HG03039 (cell line): ENCODE data around the gene MAT1A.
"Not testable (repeated sequence)": the region's sequence is repeated elsewhere in the genome, so short reads cannot be mapped to it uniquely, and the experiment has no call there.

Experiments used
- ATAC-seq: cut with Tn5 transposase; IDR thresholded peaks from one replicate; pipeline ENCODE4 v1.9.1; 2021; ENCODE audit warnings: mild to moderate bottlenecking, moderate library complexity; ENCODE audit not compliant: unreplicated experiment

Gene MAT1A

DNA sequence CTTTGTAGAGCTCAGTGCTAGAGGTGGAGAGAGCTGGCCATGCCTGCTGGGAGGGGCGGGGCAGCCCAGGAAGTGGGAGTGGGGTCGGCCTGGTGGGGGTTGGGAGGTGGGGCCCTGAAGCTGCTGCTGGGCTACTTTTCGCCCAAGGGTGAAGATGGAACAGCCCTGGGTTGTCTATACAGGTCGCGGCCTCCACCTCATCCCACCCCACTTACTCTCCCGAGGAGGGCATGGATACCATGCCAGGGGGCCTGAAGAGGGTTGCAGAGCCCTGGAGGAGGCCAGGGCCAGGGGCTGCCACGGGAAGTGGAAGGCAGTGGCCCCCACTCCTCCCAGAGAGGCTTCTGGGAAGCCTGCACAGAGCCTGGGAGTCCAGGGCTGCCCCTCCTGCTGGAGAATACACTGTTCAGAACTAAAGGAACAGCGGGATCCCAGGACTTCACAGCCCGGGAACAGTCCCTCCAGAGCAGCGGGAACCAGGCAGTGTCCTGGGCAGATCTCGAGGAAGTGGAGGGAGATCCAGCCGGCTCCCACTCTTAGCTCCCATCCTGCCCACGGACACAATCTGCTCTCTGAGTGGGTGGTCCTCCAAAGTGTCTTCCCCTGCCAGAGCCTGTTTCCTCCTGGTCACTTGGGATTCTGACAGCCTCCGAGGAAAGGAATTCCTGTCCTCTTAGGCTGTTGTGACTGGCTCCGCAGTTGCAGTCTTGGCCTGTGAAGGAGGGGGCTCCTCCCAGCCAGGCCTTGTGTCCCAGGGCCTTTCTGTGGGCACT is 23.5 kb downstream of the MAT1A start:
- no peak for ATAC-seq

DNA sequence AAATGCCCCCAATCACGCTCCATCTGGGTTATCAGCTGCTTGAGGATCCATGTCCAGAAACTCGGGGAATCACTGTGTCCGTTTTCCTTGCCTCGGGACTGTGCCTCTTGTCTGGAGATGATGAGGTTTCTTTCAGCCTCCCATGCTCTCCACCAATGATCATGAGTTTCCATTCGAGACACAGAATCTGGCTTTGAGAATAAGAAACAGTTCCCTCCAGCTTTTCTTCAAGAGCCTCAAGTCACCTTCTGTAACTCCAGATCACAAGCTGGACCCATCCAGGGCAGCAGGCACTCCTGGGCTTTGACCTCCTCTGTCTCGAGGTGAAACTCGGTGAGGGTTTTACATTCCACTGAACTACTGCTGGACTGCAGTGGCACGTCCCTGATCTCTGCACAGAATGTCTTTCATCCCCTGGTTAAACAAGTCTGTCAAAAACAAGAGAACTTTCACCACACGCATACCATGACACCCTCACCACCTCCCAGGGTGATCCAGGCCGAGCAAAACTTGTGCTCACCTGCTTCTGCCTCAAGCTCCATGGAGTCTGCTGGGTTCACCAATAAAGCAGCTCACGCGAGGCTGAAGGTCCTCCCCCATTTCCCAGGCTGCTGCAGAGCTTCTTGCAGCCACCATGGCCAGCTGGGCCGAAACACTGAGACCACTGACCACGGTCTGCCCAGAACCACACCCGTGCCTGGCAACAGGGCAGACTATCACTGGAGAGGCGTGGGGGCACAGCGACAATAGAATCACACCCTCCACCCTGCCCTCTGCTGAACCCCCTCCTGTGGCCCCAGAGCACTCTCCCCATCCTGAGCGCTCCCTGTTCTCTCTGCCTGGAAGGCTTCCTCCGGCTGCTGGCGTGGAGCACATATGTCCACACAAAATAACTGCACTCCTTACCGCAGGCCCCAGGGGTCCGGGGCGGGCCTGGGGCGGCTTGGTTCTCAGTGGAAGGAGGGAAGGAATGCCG is 25.1 kb downstream of the MAT1A start:
- ATAC-seq: no peak

DNA sequence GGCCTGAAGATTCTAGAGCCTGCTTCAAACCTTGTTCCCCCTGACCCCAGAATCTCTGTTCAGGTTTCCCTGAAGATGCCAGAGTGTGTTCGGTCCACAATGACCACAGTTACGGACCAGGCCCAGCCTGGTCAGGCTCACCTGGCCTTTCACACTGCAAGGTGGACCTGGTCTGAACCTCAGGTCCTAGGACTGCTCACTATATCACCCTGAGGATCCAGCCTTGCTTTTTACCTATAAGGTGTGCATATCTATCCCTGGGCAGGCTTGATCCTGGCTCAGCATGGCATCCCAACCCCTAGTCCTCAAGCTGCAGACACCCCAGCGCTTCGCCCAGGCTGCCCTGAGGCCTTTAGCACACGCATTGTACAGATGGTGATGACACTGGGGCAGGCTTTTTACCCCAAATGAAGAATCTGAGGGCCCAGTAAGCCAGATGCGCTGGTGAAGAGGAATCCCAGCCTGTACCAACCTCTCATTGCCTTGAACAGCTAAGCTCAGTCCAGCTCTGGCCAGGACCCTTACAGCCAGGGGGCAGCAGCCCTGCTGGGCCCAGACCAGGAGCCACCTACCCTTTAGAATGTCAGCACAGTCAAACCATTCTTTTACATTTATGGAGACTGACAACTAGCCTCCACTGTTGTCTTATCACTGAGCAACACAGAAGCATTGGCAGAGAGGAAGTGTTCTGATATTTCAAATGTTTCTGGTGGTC is 28.0 kb downstream of the MAT1A start:
- ATAC-seq: no peak

DNA sequence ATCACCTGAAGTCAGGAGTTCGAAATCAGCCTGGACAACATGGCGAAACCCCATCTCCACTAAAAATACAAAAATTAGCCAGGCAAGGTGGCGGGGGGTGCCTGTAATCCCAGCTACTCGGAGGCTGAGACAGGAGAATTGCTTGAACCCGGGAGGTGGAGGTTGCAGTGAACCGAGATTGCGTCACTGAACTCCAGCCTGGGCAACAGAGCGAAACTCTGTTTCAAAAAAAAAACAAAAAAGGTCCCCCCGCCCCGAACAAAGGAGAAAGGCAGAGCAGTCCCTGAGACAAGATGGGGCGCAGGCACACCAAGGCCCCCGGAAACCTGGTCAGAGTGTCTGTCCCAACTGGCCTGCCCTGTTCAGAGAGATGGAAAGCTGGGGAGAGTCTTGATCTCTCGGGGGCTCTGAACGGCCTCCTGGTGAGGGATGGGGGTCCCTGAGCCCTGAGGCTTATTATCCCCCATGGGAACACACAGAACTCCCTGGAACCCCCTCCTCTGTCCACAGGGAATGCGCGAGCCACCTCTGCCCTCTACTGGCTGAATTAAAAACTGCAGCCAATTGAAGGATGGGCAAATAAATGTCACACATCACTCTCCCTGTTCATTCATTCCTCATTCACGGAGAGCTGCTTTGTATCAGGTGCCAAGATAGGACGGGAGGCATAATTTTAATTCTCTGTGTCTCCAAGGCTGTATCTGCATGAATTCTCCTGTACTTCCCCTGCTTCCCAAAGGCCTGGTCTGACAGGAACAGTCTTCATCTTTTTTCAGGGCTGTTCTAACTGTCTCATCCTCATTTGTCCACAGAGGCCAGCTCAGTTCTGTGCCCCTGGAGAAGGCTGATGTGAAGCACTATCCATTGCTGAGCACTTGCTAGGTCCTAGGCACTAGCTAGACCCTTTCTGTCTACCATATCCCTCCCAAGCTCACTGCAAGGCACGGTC is 28.9 kb downstream of the MAT1A start:
- no peak for ATAC-seq

DNA sequence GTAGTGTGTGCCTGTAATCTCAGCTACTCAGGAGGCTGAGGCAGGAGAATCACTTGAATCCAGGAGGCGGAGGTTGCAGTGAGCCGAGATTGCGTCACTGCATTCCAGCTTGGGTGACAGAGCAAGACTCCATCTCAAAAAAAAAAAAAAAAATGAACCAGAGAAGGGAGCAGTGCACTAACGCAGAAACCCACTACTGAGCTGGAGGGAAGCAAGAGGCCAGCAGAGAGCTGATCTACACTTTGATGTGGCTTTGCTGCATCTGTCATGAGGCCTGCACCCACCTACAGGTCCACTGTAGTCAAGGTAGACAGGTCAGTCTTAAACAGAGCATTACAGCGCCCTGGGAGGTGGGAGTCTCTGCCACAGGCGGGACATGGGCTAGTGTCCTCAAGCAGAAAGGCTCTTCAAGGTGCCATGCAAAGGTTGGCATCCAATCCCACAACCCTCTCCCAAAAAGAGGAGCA is 30.0 kb downstream of the MAT1A start:
- ATAC-seq: no peak

DNA sequence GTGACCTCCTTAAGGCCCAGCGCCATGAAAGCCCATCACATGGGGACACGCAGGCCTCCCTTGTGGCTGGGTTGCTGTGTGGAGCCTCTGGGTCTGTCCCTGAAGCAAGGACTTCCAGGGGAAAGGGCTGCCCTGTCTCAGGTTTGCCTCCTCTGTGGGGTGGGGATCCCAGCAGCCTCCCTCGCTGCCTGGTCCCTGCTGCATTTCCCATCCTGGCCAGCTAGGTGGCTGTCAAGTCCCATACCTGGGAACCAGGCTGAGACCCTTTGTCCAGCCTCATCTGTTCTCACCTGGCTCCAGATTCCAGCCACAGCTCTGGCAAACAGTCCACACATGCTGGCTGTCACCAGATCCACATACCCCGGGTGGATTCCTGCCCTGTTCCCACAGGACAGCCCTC is 32.7 kb downstream of the MAT1A start:
- not testable (repeated sequence) for ATAC-seq

DNA sequence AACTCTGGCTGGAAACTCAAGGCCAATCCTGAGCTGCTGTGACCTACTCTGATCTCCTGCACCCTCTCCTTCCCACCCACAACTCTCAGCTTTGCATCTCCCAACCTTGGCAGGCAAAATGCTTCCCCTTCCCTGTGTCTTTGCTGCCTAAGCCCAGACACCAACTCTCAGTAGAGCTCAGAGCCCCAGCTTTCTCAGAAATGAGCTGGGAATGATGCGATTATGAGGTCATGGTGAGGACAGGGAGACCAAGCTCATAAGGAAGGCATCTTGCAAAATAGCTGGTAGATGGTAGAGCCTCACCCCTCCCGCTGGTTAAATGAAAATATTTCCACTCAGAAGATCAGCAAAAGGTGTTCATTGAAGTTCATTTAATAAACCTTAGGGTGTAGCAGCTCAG is 34.7 kb downstream of the MAT1A start:
- ATAC-seq: not testable (repeated sequence)

DNA sequence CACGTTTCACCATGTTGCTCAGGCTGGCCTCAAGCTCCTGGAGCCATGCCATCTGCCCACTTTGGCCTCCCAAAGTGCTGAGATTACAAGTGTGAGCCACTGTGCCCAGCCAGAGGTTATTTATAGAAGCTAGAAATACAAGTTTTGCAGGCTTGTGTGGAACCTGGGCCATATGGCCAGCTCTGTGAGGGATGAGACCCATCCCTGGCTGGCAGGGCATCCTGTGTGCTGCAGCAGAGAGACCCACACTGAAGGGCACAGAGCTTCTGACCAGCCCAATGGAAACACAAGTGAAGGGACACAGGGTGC is 35.5 kb downstream of the MAT1A start:
- ATAC-seq: not testable (repeated sequence)

DNA sequence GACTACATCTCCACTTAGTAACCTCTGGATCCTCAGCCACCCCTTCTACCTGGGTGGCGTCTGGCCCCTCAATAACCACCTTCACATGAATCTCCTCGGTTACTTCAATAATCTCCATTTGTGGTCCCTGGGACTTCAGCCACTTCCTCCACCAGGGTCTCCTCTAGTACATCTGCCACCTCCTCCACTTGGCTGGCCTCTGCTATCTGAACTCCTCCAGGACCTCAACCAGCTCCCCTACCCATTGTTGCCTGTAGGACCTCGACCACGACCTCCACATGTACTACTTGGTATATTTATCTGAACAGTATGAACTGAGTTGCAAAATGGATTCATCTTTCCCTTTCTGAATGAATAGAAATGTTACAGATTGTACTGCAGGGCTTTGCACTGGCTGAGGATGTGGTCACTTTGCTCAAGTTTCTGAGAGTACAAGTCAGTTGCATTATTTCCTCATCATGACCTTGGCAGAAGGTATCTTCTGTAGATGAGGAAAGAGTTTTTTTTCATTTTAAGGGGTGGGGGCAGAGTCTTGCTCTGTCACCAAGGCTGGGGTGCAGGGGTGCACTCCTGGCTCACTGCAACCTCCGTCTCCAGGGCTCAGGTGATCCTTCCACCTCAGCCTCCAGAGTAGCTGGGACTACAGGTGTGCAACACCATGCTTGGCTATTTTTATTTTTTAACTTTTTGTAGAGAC is 36.0 kb downstream of the MAT1A start:
- ATAC-seq: no peak

DNA sequence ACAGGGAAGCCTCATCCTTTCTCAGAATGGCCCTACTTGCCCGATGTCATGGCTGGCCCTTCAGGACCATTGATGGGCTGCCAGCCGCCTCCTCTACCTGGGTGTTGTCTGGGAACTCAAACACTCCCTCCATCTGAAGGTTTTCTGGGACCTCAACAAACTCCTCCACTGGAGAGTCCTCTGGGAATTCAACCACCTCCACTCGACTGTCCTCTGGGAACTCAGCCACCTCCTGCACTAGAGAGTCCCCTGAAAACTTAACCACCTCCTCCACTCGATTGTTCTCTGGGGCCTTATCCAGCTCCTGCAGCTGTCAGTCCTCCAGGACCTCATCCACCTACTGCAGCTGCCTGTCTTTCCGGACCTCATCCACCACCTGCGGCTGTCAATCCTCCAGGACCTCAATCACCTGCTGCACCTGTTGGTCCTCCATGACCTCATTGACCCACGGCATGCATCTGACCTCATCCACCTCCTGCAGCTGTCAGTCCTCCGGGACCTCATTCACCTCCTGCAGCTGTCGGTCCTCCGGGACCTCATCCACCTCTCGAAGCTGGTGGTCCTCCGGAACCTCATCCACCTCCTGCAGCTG is 37.1 kb downstream of the MAT1A start:
- no peak for ATAC-seq

DNA sequence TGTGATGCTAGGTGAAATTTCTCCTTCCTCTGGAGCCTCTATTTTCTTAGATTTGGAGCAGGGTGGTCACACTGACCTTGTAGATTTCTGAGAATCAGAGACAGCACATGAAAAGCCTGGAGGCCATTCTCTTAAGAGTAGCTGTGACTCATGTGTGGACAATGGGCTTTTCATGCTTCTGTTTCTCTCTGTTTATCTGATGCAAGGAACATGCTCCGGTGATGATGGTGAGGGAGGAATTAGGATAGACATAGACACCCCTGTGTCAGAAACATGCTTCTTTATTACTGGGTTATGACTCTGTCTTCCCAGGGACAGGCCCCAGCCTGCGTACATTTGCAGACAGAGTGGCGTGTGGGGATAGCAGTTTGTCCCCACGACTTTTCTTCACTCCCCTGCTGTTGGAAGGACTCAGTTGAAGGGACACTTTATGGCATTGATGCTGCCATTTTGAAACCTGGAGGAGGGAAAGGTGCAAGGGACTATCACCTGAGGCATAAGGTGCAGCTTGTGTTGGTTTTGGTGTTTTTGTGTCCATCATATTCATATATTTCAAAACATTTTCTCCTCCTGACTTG is 37.7 kb downstream of the MAT1A start:
- not testable (repeated sequence) for ATAC-seq

DNA sequence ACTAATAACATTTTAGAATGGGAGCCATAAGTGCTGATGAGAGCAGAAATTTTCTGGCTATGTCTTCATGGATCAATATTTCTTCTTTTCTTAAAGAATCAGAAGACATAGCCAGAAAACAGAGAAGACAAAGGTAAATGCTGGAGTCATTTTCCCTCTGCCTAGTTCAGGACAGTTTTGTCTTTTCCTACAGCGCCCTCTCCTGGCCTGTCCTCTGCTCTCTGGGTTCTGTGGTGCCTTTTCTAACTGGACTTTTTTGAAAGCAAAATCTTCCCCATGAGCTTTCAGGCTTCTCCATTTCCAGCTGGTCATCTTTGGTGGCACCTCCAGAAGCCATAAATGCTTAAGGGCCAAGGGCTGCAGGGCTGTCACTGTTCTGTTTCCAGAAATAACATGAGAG is 39.1 kb downstream of the MAT1A start:
- ATAC-seq: not testable (repeated sequence)

DNA sequence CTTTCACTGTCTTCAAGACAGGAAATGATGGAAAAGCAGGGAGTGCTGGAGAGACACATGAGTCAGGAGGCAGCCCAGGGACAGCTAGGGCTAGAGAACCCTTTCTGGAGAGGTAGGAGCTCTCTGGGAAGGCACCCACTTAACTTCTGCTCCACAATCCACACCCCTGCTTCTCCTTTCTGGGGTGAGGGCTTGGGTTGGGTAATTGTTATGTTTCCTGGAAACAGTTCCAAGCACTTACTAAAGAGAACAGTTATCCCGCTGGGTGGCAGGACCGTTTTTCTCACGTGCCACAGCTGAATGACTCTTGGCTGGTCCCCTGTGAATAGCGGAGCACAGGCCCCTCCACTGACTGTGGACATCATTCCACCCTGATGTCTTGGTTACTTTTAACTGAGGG is 39.6 kb downstream of the MAT1A start:
- not testable (repeated sequence) for ATAC-seq

DNA sequence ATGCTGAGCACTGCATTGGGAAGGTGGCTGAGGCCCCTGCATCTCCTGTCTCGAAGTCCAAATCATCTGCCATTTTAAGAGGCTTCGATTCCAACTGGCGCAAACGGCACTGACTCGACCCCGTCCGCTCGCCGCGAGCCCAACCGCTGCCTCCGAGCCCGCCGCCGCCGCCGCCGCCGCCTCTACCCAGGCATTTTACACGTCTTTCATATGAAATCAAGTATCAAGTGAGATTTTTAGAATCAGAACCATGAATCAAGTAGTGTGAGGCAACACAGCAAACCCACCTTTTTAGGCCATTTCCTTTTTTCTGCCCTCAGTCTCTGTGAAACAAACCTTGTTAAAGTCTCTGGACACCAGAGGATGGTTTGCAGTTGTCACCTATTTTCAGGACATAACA is 41.8 kb downstream of the MAT1A start:
- not testable (repeated sequence) for ATAC-seq

DNA sequence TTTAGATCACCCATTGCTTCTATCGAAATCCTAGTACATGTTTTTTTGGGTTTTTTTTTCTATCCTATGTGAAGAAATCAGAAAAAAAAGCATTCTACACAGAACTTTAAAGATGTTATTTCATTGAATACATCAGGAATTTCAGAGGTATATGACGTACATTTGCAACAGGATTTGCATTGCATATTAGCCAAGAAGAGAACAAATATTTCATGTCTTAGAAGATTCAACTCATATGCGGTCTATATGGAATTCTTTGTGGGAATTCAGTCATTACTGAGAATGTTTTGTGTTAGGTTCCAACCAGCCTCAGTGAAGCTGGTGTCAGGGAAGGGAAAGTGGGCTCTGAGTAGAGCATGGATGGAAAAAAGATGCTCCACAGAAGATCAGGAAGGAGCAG is 45.1 kb downstream of the MAT1A start:
- not testable (repeated sequence) for ATAC-seq

DNA sequence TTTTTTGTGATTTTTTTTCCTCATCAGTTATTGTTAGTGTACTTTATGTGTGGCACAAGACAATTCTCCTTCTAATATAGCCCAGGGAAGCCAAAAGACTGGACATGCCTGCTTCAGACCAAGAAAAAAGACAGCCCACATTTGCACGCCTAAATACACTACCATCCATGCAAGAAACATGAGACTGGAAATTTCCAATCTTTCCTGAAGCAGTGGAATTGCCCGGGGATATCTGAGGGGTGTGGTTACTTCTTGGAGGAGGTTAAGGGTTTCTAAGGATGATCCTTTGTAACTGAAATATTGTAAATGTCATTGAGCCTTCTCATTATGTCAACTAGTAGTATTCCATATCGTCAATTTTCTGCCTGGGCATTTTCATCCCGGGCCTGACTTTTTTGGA is 47.1 kb downstream of the MAT1A start:
- ATAC-seq: not testable (repeated sequence)

DNA sequence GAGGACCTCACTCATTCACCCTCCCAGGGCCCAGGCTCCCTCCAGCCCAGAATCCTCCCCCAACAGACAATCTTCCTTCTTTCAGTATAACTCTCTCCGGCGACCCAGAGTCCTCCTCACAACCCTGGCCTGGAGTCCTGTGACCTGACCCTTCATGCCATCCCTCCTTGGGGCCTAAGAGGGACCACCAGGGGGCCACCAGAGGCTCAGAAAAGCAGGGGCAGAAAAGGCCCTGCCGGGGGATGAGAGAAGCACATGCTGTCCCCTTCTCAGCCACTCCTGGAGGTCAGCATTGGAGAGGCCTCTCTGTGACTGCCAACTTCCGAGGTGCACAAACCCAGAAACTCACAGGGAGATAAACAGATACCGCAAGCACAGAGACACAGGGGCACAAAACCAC is 53.0 kb downstream of the MAT1A start:
- ATAC-seq: not testable (repeated sequence)

DNA sequence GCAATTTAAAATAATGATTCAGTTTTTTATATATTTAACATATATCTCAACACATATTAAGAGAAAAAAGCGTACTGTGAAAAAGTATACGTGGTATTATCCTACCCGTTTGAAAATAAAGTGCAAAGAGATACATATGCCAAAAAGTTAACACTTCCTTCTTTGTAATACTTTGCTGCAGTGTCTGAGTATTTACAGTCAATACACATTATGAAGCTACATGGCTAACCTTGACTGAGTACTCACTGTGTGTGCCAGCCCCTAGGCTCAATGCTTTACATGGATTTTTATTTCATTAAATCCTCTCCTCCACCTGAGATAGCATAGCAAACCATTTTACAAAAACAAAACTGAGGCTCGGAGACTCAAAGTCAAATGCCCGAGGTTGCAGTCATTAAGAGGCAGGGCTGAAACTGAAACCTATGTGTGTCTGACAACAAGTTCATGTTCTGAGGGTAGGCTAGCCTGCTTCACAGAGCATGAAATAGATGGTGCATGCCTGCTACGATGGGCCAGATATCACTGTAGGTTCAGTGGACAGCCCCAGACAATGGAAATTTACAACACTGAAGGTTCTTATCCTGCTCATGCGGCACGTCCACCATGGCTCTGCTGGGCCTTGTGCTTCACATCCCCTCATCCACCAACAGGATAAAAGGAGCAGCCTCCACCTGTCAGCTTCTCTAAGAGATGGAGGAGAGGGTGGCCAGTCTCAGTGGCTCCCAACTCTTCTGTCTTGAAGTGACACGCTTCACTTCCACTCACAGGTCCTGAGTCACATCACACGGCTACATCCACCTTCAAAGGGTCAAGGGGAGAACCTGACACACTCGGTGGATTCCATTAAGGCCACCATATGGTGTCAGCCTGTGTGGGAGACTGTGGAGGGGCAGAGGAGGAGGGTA is 54.9 kb downstream of the MAT1A start:
- ATAC-seq: peak; percentile 100
